ENCODE data around the gene OPRL1.
"Not testable (repeated sequence)": the region's sequence is repeated elsewhere in the genome, so short reads cannot be mapped to it uniquely, and the experiment has no call there.

OPRL1 gene

GRCh38 chr20:64083804-64084684, 4.2 kb downstream of the OPRL1 start, which contains the start of gene LKAAEAR1:
Gene LKAAEAR1, minus strand, starts transcription at chr20:64084398. Its CDS starts 179 bp downstream, at chr20:64084219.
- no peaks in the 10 kb centered on the region for H3K27me3 ChIP-seq (ENCODE audit: low read length)
- H3K79me2 ChIP-seq (ENCODE audit: insufficient read depth, low read length) = no peaks in the 10 kb centered on the region
- H3K9me2 ChIP-seq (replicated peaks; ENCODE audit: insufficient read depth, low read length) = no peaks in the 10 kb centered on the region
- H3K4me3 ChIP-seq (ENCODE audit: insufficient read depth, low read length, poor library complexity, severe bottlenecking) = no peak within 1 kb of the TSS
- H3K27ac ChIP-seq (ENCODE audit: low read depth, low read length) = no peak within 1 kb of the TSS
- no peaks in the 10 kb centered on the region for H4K20me1 ChIP-seq (ENCODE audit: low read depth, low read length)
- no peak within 1 kb of the TSS for H2AFZ ChIP-seq (ENCODE audit: low read depth, low read length, severe bottlenecking)
- H3K4me2 ChIP-seq (ENCODE audit: low read depth, low read length, poor library complexity, severe bottlenecking) = peak within 1 kb of the TSS; percentile 36
- H3K36me3 ChIP-seq (ENCODE audit: low read length) = no peaks in the 10 kb centered on the region
- H3K9ac ChIP-seq (ENCODE audit: low read length) = 0 out of 2 replicates have a peak within 1 kb of the TSS, but pooled peaks have one; percentile 22
- H3K9me3 ChIP-seq (ENCODE audit: insufficient read depth, low read length) = no peaks in the 10 kb centered on the region
- peaks cover 20% of the 10 kb centered on the region; the same call in 1 of the 2 replicates for H3F3A ChIP-seq (ENCODE audit: insufficient read depth)
- TF ChIP-seq CTCF (IDR thresholded peaks at IDR 0.05; ENCODE audit: insufficient read depth, low read length, poor library complexity, severe bottlenecking) (no peak), EZH2phosphoT487 (conservative IDR thresholded peaks at IDR 0.05; ENCODE audit: low read length) (no peak)

GRCh38 chr20:64084685-64085152, 4.8 kb downstream of the OPRL1 start:
- Histone ChIP-seq H3K9ac (ENCODE audit: low read length) (no peak overlapping the region), H4K20me1 (ENCODE audit: low read depth, low read length) (no peaks in the 10 kb centered on the region), H3K9me3 (ENCODE audit: insufficient read depth, low read length) (no peaks in the 10 kb centered on the region), H3K79me2 (ENCODE audit: insufficient read depth, low read length) (no peaks in the 10 kb centered on the region), H3K4me2 (ENCODE audit: low read depth, low read length, poor library complexity, severe bottlenecking) (no peak overlapping the region), H3K9me2 (replicated peaks; ENCODE audit: insufficient read depth, low read length) (no peaks in the 10 kb centered on the region), H3F3A (ENCODE audit: insufficient read depth) (peaks cover 15% of the 10 kb centered on the region; the same call in 1 of the 2 replicates), H3K36me3 (ENCODE audit: low read length) (no peaks in the 10 kb centered on the region), H2AFZ (ENCODE audit: low read depth, low read length, severe bottlenecking) (no peak overlapping the region), H3K27ac (ENCODE audit: low read depth, low read length) (no peak overlapping the region), H3K27me3 (ENCODE audit: low read length) (no peaks in the 10 kb centered on the region), H3K4me3 (ENCODE audit: insufficient read depth, low read length, poor library complexity, severe bottlenecking) (no peak overlapping the region)
- TF ChIP-seq CTCF (IDR thresholded peaks at IDR 0.05; ENCODE audit: insufficient read depth, low read length, poor library complexity, severe bottlenecking) (no peak), EZH2phosphoT487 (conservative IDR thresholded peaks at IDR 0.05; ENCODE audit: low read length) (no peak)

- no peak overlapping the region for H3K4me2 ChIP-seq (ENCODE audit: low read depth, low read length, poor library complexity, severe bottlenecking)
- H3K27me3 ChIP-seq (ENCODE audit: low read length) = no peaks in the 10 kb centered on the region
- H3K79me2 ChIP-seq (ENCODE audit: insufficient read depth, low read length) = no peaks in the 10 kb centered on the region
- no peaks in the 10 kb centered on the region for H4K20me1 ChIP-seq (ENCODE audit: low read depth, low read length)
- H3K9me3 ChIP-seq (ENCODE audit: insufficient read depth, low read length) = no peaks in the 10 kb centered on the region
- no peak overlapping the region for H3K27ac ChIP-seq (ENCODE audit: low read depth, low read length)
- TF ChIP-seq CTCF (IDR thresholded peaks at IDR 0.05; ENCODE audit: insufficient read depth, low read length, poor library complexity, severe bottlenecking) = no peak
- TF ChIP-seq EZH2phosphoT487 (conservative IDR thresholded peaks at IDR 0.05; ENCODE audit: low read length) = no peak
- 0 out of 2 replicates have a peak, but pooled peaks cover 4% of the 10 kb centered on the region for H3F3A ChIP-seq (ENCODE audit: insufficient read depth)
- H3K9me2 ChIP-seq (replicated peaks; ENCODE audit: insufficient read depth, low read length) = no peaks in the 10 kb centered on the region
- no peak overlapping the region for H3K4me3 ChIP-seq (ENCODE audit: insufficient read depth, low read length, poor library complexity, severe bottlenecking)
- no peaks in the 10 kb centered on the region for H3K36me3 ChIP-seq (ENCODE audit: low read length)
- no peak overlapping the region for H3K9ac ChIP-seq (ENCODE audit: low read length)
- no peak overlapping the region for H2AFZ ChIP-seq (ENCODE audit: low read depth, low read length, severe bottlenecking)
Measured at GRCh38 chr20:64086801-64087200, 6.9 kb downstream of the OPRL1 start.

- H3K27me3 ChIP-seq (ENCODE audit: low read length); H3K36me3 ChIP-seq (ENCODE audit: low read length); H3F3A ChIP-seq (ENCODE audit: insufficient read depth); H3K4me2 ChIP-seq (ENCODE audit: low read depth, low read length, poor library complexity, severe bottlenecking); H3K4me3 ChIP-seq (ENCODE audit: insufficient read depth, low read length, poor library complexity, severe bottlenecking); H3K79me2 ChIP-seq (ENCODE audit: insufficient read depth, low read length); H3K9me2 ChIP-seq (replicated peaks; ENCODE audit: insufficient read depth, low read length); H4K20me1 ChIP-seq (ENCODE audit: low read depth, low read length); H2AFZ ChIP-seq (ENCODE audit: low read depth, low read length, severe bottlenecking); H3K9ac ChIP-seq (ENCODE audit: low read length); H3K9me3 ChIP-seq (ENCODE audit: insufficient read depth, low read length); H3K27ac ChIP-seq (ENCODE audit: low read depth, low read length): not testable (repeated sequence)
Measured at GRCh38 chr20:64087226-64087825, 7.4 kb downstream of the OPRL1 start.

GRCh38 chr20:64088586-64088985, 8.7 kb downstream of the OPRL1 start:
- not testable (repeated sequence) for H3K36me3 ChIP-seq (ENCODE audit: low read length); H3K9me2 ChIP-seq (replicated peaks; ENCODE audit: insufficient read depth, low read length); H3K27me3 ChIP-seq (ENCODE audit: low read length); H3K4me2 ChIP-seq (ENCODE audit: low read depth, low read length, poor library complexity, severe bottlenecking); H3K9me3 ChIP-seq (ENCODE audit: insufficient read depth, low read length); H3K4me3 ChIP-seq (ENCODE audit: insufficient read depth, low read length, poor library complexity, severe bottlenecking); H3K9ac ChIP-seq (ENCODE audit: low read length); H4K20me1 ChIP-seq (ENCODE audit: low read depth, low read length); H2AFZ ChIP-seq (ENCODE audit: low read depth, low read length, severe bottlenecking); H3F3A ChIP-seq (ENCODE audit: insufficient read depth); H3K79me2 ChIP-seq (ENCODE audit: insufficient read depth, low read length); H3K27ac ChIP-seq (ENCODE audit: low read depth, low read length)
